ENCODE measurements around the gene WDFY3.

DNA sequence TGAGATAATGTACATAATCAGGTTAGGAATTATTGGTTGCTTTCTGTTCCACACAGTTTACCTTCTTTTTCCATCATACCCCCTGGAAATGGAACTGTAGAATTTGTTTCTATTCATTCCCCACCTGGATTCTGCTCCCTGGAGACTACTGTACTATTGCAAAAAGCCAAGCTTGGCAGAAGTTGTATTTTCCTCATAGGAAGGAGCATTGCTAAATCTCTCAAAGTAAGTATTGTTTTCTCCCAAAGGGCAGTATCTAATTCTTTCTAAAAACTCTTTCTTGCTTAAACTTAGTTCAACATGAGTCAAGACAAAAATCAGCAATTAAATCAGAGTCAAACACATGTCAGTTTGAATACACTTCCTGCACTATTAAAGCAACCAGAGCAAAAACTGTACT lies 247.4 kb downstream of the WDFY3 start:
- no peak for TF ChIP-seq EZH2 (IDR thresholded peaks at IDR 0.05; ENCODE audit: borderline replicate concordance)
- TF ChIP-seq, protein P1, sequence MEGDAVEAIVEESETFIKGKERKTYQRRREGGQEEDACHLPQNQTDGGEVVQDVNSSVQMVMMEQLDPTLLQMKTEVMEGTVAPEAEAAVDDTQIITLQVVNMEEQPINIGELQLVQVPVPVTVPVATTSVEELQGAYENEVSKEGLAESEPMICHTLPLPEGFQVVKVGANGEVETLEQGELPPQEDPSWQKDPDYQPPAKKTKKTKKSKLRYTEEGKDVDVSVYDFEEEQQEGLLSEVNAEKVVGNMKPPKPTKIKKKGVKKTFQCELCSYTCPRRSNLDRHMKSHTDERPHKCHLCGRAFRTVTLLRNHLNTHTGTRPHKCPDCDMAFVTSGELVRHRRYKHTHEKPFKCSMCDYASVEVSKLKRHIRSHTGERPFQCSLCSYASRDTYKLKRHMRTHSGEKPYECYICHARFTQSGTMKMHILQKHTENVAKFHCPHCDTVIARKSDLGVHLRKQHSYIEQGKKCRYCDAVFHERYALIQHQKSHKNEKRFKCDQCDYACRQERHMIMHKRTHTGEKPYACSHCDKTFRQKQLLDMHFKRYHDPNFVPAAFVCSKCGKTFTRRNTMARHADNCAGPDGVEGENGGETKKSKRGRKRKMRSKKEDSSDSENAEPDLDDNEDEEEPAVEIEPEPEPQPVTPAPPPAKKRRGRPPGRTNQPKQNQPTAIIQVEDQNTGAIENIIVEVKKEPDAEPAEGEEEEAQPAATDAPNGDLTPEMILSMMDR (IDR thresholded peaks at IDR 0.05; ENCODE audit: poor library complexity): no peak

Data from hepatocyte (in vitro differentiated cells).